H9 (cell line): ENCODE data around the gene SUMF1. TPM values are rescaled to one million over a fixed set of nuclear protein-coding genes. Genes with fewer than 3 reads are reported as not detected.
A peak's percentile ranks its signal among the peaks of the same experiment; 100 is the strongest.

ENCODE experiments used
- DNase-seq: peaks from one replicate; pipeline ENCODE4 v3.0.0-alpha.2; 2017
- H2AFZ ChIP-seq: one replicate; pipeline ENCODE4 v1.6.1; 2013; ENCODE audit warnings: mild to moderate bottlenecking, low read length, control low read depth, moderate library complexity
- H2AK5ac ChIP-seq: 2 replicates; pipeline ENCODE4 v1.6.1; 2013; ENCODE audit warnings: low read length, control low read depth, mixed read lengths; ENCODE audit not compliant: insufficient read length
- H2BK120ac ChIP-seq: one replicate; pipeline ENCODE4 v1.6.1; 2013; ENCODE audit warnings: low read depth, mild to moderate bottlenecking, low read length, control low read depth, inconsistent platforms; ENCODE audit not compliant: poor library complexity, severe bottlenecking
- H2BK12ac ChIP-seq: 2 replicates; pipeline ENCODE4 v1.6.1; 2013; ENCODE audit warnings: low read length, control low read depth, mixed read lengths, low read depth; ENCODE audit not compliant: insufficient read length
- H2BK15ac ChIP-seq: 2 replicates; pipeline ENCODE4 v1.6.1; 2013; ENCODE audit warnings: low read depth, low read length, control low read depth
- H2BK20ac ChIP-seq: one replicate; pipeline ENCODE4 v1.6.1; 2013; ENCODE audit warnings: low read depth, mild to moderate bottlenecking, low read length, control low read depth, inconsistent platforms; ENCODE audit not compliant: poor library complexity, severe bottlenecking
- H2BK5ac ChIP-seq: 2 replicates; pipeline ENCODE4 v1.6.1; 2013; ENCODE audit warnings: low read length, control low read depth, mixed read lengths; ENCODE audit not compliant: insufficient read length
- H3K14ac ChIP-seq: 2 replicates; pipeline ENCODE4 v1.6.1; 2013; ENCODE audit warnings: low read length, control low read depth; ENCODE audit not compliant: insufficient read depth
- H3K18ac ChIP-seq: 2 replicates; pipeline ENCODE4 v1.6.1; 2013; ENCODE audit warnings: low read depth, mild to moderate bottlenecking, mixed read lengths, low read length, control low read depth; ENCODE audit not compliant: insufficient read length
- H3K23ac ChIP-seq: 2 replicates; pipeline ENCODE4 v1.6.1; 2013; ENCODE audit warnings: low read length, control low read depth, mixed read lengths, low read depth; ENCODE audit not compliant: insufficient read length
- H3K23me2 ChIP-seq: 2 replicates; pipeline ENCODE4 v1.6.1; 2013; ENCODE audit warnings: low read depth, mild to moderate bottlenecking, mixed read lengths, low read length, control low read depth; ENCODE audit not compliant: insufficient read length, poor library complexity, severe bottlenecking
- H3K27ac ChIP-seq: 2 replicates; pipeline ENCODE4 v1.5.1; 2013; ENCODE audit warnings: low read length, control low read depth, mixed read lengths, low read depth; ENCODE audit not compliant: insufficient read length
- H3K27me3 ChIP-seq: 2 replicates; pipeline ENCODE4 v1.6.1; 2013; ENCODE audit warnings: low read length, control low read depth, inconsistent platforms; ENCODE audit not compliant: insufficient read depth
- H3K4ac ChIP-seq: 2 replicates; pipeline ENCODE4 v1.6.1; 2013; ENCODE audit warnings: low read depth, mild to moderate bottlenecking, control low read depth, inconsistent platforms, low read length, moderate library complexity
- H3K4me1 ChIP-seq: 2 replicates; pipeline ENCODE4 v1.6.1; 2013; ENCODE audit warnings: low read length, control low read depth, inconsistent platforms; ENCODE audit not compliant: insufficient read depth
- H3K4me2 ChIP-seq: 2 replicates; pipeline ENCODE4 v1.6.1; 2013; ENCODE audit warnings: low read length, control low read depth, mixed read lengths; ENCODE audit not compliant: insufficient read length, insufficient read depth
- H3K56ac ChIP-seq: 2 replicates; pipeline ENCODE4 v1.6.1; 2013; ENCODE audit warnings: low read depth, mild to moderate bottlenecking, mixed read lengths, low read length, control low read depth; ENCODE audit not compliant: insufficient read length
- H3K79me1 ChIP-seq: 2 replicates; pipeline ENCODE4 v1.6.1; 2013; ENCODE audit warnings: low read depth, mild to moderate bottlenecking, moderate library complexity, low read length, control low read depth, inconsistent platforms; ENCODE audit not compliant: insufficient read depth, poor library complexity, severe bottlenecking
- H3K79me2 ChIP-seq: 2 replicates; pipeline ENCODE4 v1.6.1; 2013; ENCODE audit warnings: low read length, control low read depth, inconsistent platforms; ENCODE audit not compliant: insufficient read depth
- H3K9ac ChIP-seq: 2 replicates; pipeline ENCODE4 v1.6.1; 2013; ENCODE audit warnings: low read length, control low read depth, mixed read lengths; ENCODE audit not compliant: insufficient read length; ENCODE audit errors: extremely low read depth
- H3K9me3 ChIP-seq: one replicate; pipeline ENCODE4 v1.6.1; 2013; ENCODE audit warnings: low read depth, low read length, inconsistent platforms; ENCODE audit not compliant: control insufficient read depth
- H3T11ph ChIP-seq: one replicate; pipeline ENCODE4 v1.6.1; 2013; ENCODE audit warnings: mild to moderate bottlenecking, low read length, control low read depth, inconsistent platforms
- H4K20me1 ChIP-seq: one replicate; pipeline ENCODE4 v1.6.1; 2013; ENCODE audit not compliant: control insufficient read depth, insufficient read length, insufficient read depth
- H4K5ac ChIP-seq: 2 replicates; pipeline ENCODE4 v1.6.1; 2013; ENCODE audit warnings: low read depth, mild to moderate bottlenecking, mixed read lengths, low read length, control low read depth; ENCODE audit not compliant: insufficient read length
- H4K8ac ChIP-seq: replicated peaks from 2 replicates; pipeline ENCODE4 v1.6.1; 2013; ENCODE audit warnings: low read length, control low read depth, mixed read lengths, low read depth; ENCODE audit not compliant: insufficient read length
- H4K91ac ChIP-seq: 2 replicates; pipeline ENCODE4 v1.6.1; 2013; ENCODE audit warnings: low read depth, mild to moderate bottlenecking, moderate library complexity, mixed read lengths, low read length, control low read depth; ENCODE audit not compliant: insufficient read length
- H3K27ac Mint-ChIP-seq, 3 experiments: 2 replicates in 2 of 3; 3 replicates in 1 of 3; pipeline ENCODE4 v1.8.0; 2020 to 2021; ENCODE audit warnings: mixed read lengths in 3 of 3, mild to moderate bottlenecking in 1 of 3, moderate library complexity in 1 of 3
- H3K27me3 Mint-ChIP-seq: 2 replicates; pipeline ENCODE4 v1.8.0; 2021; ENCODE audit warnings: low read depth, mild to moderate bottlenecking, moderate library complexity, mixed read lengths
- H3K36me3 Mint-ChIP-seq, 3 experiments: 2 replicates in 2 of 3; 3 replicates in 1 of 3; pipeline ENCODE4 v1.8.0; 2020 to 2021; ENCODE audit warnings: low read depth in 3 of 3, mixed read lengths in 3 of 3; ENCODE audit not compliant: insufficient read depth in 1 of 3
- H3K4me1 Mint-ChIP-seq, 2 experiments: 2 replicates each; pipeline ENCODE4 v1.8.0; 2020; ENCODE audit warnings: mixed read lengths in 2 of 2
- H3K4me3 Mint-ChIP-seq, 2 experiments: 2 replicates in 1 of 2; 3 replicates in 1 of 2; pipeline ENCODE4 v1.8.0; 2020 to 2021; ENCODE audit warnings: mild to moderate bottlenecking in 2 of 2, mixed read lengths in 2 of 2, moderate library complexity in 1 of 2
- H3K9me3 Mint-ChIP-seq, 2 experiments: 2 replicates in 1 of 2; 3 replicates in 1 of 2; pipeline ENCODE4 v1.8.0; 2020; ENCODE audit warnings: mild to moderate bottlenecking in 2 of 2, mixed read lengths in 2 of 2, moderate library complexity in 1 of 2
- CTCF ChIP-seq: fragments of 200-600 bp; sonication (generic); conservative IDR thresholded peaks from 3 replicates; pipeline ENCODE4 v1.8.0; 2021; ENCODE audit warnings: antibody characterized with exemption, mild to moderate bottlenecking
- WGBS: extraction: QIAGEN DNeasy Blood & Tissue Kit; methylation state at CpG from one replicate; pipeline ENCODE4 v1.1.7; 2013; ENCODE audit warnings: missing lambda C conversion rate, low lambda C conversion rate, mixed read lengths; ENCODE audit not compliant: insufficient read length; ENCODE audit errors: extremely low coverage; 5-methylcytosine and 5-hydroxymethylcytosine counted together
- total RNA-seq: library from RNA; stranded (reverse); gene quantifications from 2 replicates; pipeline ENCODE4 v1.2.1, GENCODE V29; 2021

The SUMF1 gene
- total RNA-seq, 1 experiment from 2014 or later: 9.5 TPM

GRCh38 chr3:4340077-4340410, 127.0 kb downstream of the SUMF1 start:
- no peak for TF ChIP-seq CTCF

More at GRCh38 chr3:4340077-4340410, 127.0 kb downstream of the SUMF1 start:
- peak overlapping the region in 1 of 3 experiments; percentile 35; a peak in 1 of 7 replicates for H3K27ac Mint-ChIP-seq
- Histone ChIP-seq H2AK5ac (no peak overlapping the region), H3K56ac (no peak overlapping the region), H3K9ac (no peak overlapping the region), H2BK120ac (no peak overlapping the region), H3K18ac (no peak overlapping the region), H3K14ac (no peak overlapping the region), H3T11ph (no peak overlapping the region), H3K79me2 (no peaks in the 10 kb centered on the region), H3K4ac (no peak overlapping the region), H4K5ac (no peak overlapping the region), H3K23ac (no peak overlapping the region), H3K23me2 (no peaks in the 10 kb centered on the region), H2BK5ac (no peak overlapping the region), H2AFZ (no peak overlapping the region), H3K9me3 (no peaks in the 10 kb centered on the region), H2BK12ac (no peak overlapping the region), H3K27me3 (no peaks in the 10 kb centered on the region), H2BK15ac (no peak overlapping the region), H2BK20ac (no peak overlapping the region), H3K27ac (no peak overlapping the region), H3K4me2 (no peak overlapping the region), H3K4me1 (no peaks in the 10 kb centered on the region; the same call in 1 of the 2 replicates), H4K20me1 (no peaks in the 10 kb centered on the region), H4K8ac (no peak overlapping the region), H3K79me1 (no peaks in the 10 kb centered on the region), H4K91ac (no peak overlapping the region)
- H3K9me3 Mint-ChIP-seq: no peaks in the 10 kb centered on the region
- no peak overlapping the region for H3K4me3 Mint-ChIP-seq
- H3K36me3 Mint-ChIP-seq: no peaks in the 10 kb centered on the region
- no CpG with 5 or more reads among the region's 4 CpGs for WGBS
- DNase-seq: no peak
- H3K4me1 Mint-ChIP-seq: peaks cover 31 to 32% of the 10 kb centered on the region in 2 experiments
- H3K27me3 Mint-ChIP-seq: no peaks in the 10 kb centered on the region
